Testis (tissue), 3 donors: ENCODE data around the gene THOC6. TPM values are rescaled to one million over a fixed set of nuclear protein-coding genes. Genes with fewer than 3 reads are reported as not detected.

ENCODE experiments used
- DNase-seq: peaks from one replicate; pipeline ENCODE4 v3.0.0-alpha.2; 2019
- H3K27ac ChIP-seq, 2 donors: fragments of 200-600 bp; sonication (generic); one replicate each; pipeline ENCODE4 v1.5.1; 2019
- H3K27me3 ChIP-seq: fragments of 200-600 bp; sonication (generic); one replicate; pipeline ENCODE4 v1.5.1; 2019
- H3K36me3 ChIP-seq: fragments of 200-600 bp; sonication (generic); one replicate; pipeline ENCODE4 v1.5.1; 2017; ENCODE audit warnings: low read depth; ENCODE audit errors: missing control alignments
- H3K4me1 ChIP-seq: fragments of 200-600 bp; sonication (generic); one replicate; pipeline ENCODE4 v1.5.1; 2019
- H3K4me3 ChIP-seq, 2 donors: fragments of 200-600 bp; sonication (generic); one replicate each; pipeline ENCODE4 v1.5.1; 2017 to 2019
- H3K9me3 ChIP-seq: fragments of 200-600 bp; sonication (generic); one replicate; pipeline ENCODE4 v1.5.1; 2017
- POLR2A ChIP-seq: fragments of 450-650 bp; IDR thresholded peaks from one replicate; pipeline ENCODE4 v1.6.1; 2017; ENCODE audit warnings: antibody characterized with exemption, mild to moderate bottlenecking, moderate library complexity
- WGBS, 2 donors: methylation state at CpG; one replicate each; pipeline ENCODE4 v1.1.5; 2018; 5-methylcytosine and 5-hydroxymethylcytosine counted together
- intact Hi-C: fragments of 100-400 bp; cut with DNase I; formaldehyde crosslinking; loops from one replicate; pipeline ENCODE4 v1.15.1; 2023; ENCODE audit warnings: low total_unique reads
- polyA plus RNA-seq: library from polyadenylated mRNA; stranded (reverse); fragments of 350-450 nt; fragmentation: Illumina TruSeq; extraction: RNeasy Lipid Tissue Mini Kit (QIAGEN cat#74804); gene quantifications from one replicate; pipeline ENCODE4 v1.2.3, GENCODE V29; 2014; ENCODE audit warnings: low read depth, low replicate concordance; ENCODE audit not compliant: insufficient read depth
- total RNA-seq, 2 donors: library from RNA; depleted of rRNA; stranded (reverse); fragments of >200 nt; gene quantifications; one replicate each; pipeline ENCODE4 v1.2.3, GENCODE V29; 2016
- TF ChIP-seq, protein P1 (sequence below), 3 experiments: fragments of 450-650 bp in 2 of 3; fragments of 200-600 bp in 1 of 3; sonication (generic) in 1 of 3; IDR thresholded peaks; one replicate each; pipeline ENCODE4 v1.5.1; 2016 to 2019; ENCODE audit warnings: antibody characterized with exemption in 3 of 3, mild to moderate bottlenecking in 2 of 3, moderate library complexity in 1 of 3

The THOC6 gene
- total and polyA plus RNA-seq, 3 donors from 2014 or later, result 17.3 to 27.3 (median 19.6) TPM

DNA sequence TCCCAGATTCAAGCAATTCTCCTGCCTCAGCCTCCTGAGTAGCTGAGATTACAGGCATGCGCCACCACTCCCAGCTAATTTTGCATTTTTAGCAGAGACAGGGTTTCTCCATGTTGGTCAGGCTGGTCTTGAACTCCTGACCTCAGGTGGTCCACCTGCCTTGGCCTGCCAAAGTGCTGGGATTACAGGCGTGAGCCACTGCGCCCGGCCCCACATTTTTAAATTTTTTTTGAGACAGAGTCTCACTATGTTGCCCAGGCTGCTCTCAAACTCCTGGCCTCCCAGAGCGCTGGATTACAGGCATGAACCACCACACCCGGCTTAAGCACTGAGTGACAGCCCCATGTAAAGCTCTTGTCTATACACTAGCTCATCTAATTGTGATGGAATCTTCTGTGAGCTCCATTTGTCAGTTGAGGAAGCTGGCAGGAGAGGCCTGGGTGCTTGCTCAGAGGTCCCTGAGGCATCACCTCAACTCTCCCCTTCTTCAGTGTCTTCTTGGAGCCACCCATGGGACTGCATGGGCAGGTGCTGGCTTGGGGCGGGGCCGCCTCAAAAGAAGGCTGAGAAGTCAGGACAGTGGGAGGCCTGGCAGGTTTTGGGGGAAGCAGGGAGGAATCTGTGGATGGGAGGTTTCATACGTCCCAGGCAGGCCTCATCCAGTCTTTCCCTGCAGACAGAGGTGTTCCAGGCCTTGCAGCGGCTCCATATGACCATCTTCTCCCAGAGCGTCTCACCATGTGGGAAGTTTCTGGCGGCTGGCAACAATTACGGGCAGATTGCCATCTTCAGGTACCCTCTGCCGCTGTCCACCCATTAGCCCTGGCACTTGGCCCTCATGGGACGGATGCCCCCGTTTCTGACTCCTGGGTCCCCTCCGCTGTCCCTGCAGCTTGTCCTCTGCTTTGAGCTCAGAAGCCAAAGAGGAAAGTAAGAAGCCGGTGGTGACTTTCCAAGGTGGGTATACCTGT lies 1.5 kb downstream of the THOC6 start:
- H3K27me3 ChIP-seq, result no peaks in the 10 kb centered on the region
- no peak overlapping the region for H3K27ac ChIP-seq
- no peak overlapping the region for H3K4me3 ChIP-seq
- WGBS, 2 donors, result 88 to 94% methylated on average over 18 of the region's 18 CpGs
- H3K4me1 ChIP-seq, result peaks cover 28% of the 10 kb centered on the region
- no peak for DNase-seq
- intact Hi-C loops, result no loop called here
- H3K36me3 ChIP-seq, result no peaks in the 10 kb centered on the region
- TF ChIP-seq, protein P1, sequence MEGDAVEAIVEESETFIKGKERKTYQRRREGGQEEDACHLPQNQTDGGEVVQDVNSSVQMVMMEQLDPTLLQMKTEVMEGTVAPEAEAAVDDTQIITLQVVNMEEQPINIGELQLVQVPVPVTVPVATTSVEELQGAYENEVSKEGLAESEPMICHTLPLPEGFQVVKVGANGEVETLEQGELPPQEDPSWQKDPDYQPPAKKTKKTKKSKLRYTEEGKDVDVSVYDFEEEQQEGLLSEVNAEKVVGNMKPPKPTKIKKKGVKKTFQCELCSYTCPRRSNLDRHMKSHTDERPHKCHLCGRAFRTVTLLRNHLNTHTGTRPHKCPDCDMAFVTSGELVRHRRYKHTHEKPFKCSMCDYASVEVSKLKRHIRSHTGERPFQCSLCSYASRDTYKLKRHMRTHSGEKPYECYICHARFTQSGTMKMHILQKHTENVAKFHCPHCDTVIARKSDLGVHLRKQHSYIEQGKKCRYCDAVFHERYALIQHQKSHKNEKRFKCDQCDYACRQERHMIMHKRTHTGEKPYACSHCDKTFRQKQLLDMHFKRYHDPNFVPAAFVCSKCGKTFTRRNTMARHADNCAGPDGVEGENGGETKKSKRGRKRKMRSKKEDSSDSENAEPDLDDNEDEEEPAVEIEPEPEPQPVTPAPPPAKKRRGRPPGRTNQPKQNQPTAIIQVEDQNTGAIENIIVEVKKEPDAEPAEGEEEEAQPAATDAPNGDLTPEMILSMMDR (IDR thresholded peaks at IDR 0.05), result no peak
- no peak for TF ChIP-seq POLR2A
- H3K9me3 ChIP-seq, result no peaks in the 10 kb centered on the region

GRCh38 chr16:3026003-3026378 lies 2.2 kb downstream of the THOC6 start:
- Histone ChIP-seq H3K27me3 (no peaks in the 10 kb centered on the region), H3K4me3 (no peak overlapping the region), H3K36me3 (no peaks in the 10 kb centered on the region), H3K27ac (no peak overlapping the region), H3K9me3 (no peaks in the 10 kb centered on the region), H3K4me1 (peaks cover 25% of the 10 kb centered on the region)
- no peak for DNase-seq
- intact Hi-C loops, result no loop called here
- TF ChIP-seq POLR2A, result no peak
- TF ChIP-seq, protein P1 (IDR thresholded peaks at IDR 0.05), result no peak
- 95 to 96% methylated on average over 8 of the region's 8 CpGs for WGBS, 2 donors

DNA sequence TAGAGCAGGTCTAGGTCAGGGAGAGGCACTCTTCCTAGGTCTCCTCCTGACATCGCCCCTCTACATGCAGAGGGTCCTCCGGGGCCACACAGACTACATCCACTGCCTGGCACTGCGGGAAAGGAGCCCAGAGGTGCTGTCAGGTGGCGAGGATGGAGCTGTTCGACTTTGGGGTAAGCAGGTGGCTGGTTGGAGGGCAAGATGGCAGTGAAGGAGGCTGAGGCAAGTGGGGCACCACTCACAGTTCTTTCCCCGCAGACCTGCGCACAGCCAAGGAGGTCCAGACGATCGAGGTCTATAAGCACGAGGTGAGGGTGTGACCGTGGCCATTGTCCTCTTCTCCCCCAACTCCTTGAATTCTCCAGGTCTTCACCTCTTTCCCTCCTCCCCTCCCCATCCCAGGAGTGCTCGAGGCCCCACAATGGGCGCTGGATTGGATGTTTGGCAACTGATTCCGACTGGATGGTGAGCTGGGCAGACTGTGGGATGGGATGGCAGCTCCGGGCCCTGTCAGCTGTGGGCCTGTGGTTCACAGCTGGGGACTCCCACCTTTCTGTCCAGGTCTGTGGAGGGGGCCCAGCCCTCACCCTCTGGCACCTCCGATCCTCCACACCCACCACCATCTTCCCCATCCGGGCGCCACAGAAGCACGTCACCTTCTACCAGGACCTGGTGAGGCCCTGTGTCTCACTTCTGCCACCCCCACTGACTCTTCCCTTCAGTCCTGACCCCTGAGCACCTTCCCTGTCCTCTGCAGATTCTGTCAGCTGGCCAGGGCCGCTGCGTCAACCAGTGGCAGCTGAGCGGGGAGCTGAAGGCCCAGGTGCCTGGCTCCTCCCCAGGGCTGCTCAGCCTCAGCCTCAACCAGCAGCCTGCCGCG lies 3.0 kb downstream of the THOC6 start:
- 90 to 94% methylated on average over 24 of the region's 24 CpGs for WGBS, 2 donors
- Histone ChIP-seq H3K36me3 (no peaks in the 10 kb centered on the region), H3K27me3 (no peaks in the 10 kb centered on the region), H3K4me1 (peaks cover 18% of the 10 kb centered on the region), H3K4me3 (no peak overlapping the region), H3K9me3 (no peaks in the 10 kb centered on the region), H3K27ac (no peak overlapping the region)
- no peak for TF ChIP-seq POLR2A
- TF ChIP-seq, protein P1 (IDR thresholded peaks at IDR 0.05), result no peak
- no peak for DNase-seq
- intact Hi-C loops, result no loop called here

- Histone ChIP-seq H3K4me1 (peaks cover 12% of the 10 kb centered on the region), H3K9me3 (no peaks in the 10 kb centered on the region), H3K36me3 (no peaks in the 10 kb centered on the region), H3K4me3 (no peak overlapping the region), H3K27ac (no peak overlapping the region), H3K27me3 (no peaks in the 10 kb centered on the region)
- 81 to 86% methylated on average over 8 of the region's 8 CpGs for WGBS, 2 donors
- intact Hi-C loops, result no loop called here
- no peak for DNase-seq
- no peak for TF ChIP-seq POLR2A
- TF ChIP-seq, protein P1 (IDR thresholded peaks at IDR 0.05), result no peak
Observed at GRCh38 chr16:3027489-3027795, 3.6 kb downstream of the THOC6 start.
